Neural cell (in vitro differentiated cells): ENCODE measurements around the gene GALNT2. TPM values are rescaled to one million over a fixed set of nuclear protein-coding genes. Genes with fewer than 3 reads are reported as not detected.

Experiments
- H2AFZ ChIP-seq: fragments of 200-600, 300-800 bp; sonication (generic), shearing (Covaris generic); 2 replicates; pipeline ENCODE4 v1.6.0; 2014; ENCODE audit warnings: low read depth, mild to moderate bottlenecking, antibody characterized with exemption, low read length, moderate library complexity
- H3F3A ChIP-seq: fragments of 200-600 bp; shearing (Covaris generic); 2 replicates; pipeline ENCODE4 v1.6.1; 2016; ENCODE audit warnings: mild to moderate bottlenecking, moderate library complexity, mixed read lengths, antibody characterized with exemption, low read length; ENCODE audit not compliant: insufficient read depth, poor library complexity, severe bottlenecking
- H3K27ac ChIP-seq: fragments of 200-600, 300-800 bp; sonication (generic), shearing (Covaris generic); 2 replicates; pipeline ENCODE4 v1.5.1; 2014; ENCODE audit warnings: mild to moderate bottlenecking, low read length, moderate library complexity
- H3K27me3 ChIP-seq: fragments of 300-800, 200-600 bp; sonication (generic), shearing (Covaris generic); 2 replicates; pipeline ENCODE4 v1.6.0; 2014; ENCODE audit warnings: mild to moderate bottlenecking, low read depth, low read length, moderate library complexity; ENCODE audit not compliant: insufficient read depth
- H3K36me3 ChIP-seq: fragments of 300-800, 200-600 bp; sonication (generic), shearing (Covaris generic); 2 replicates; pipeline ENCODE4 v1.5.1; 2014; ENCODE audit warnings: mild to moderate bottlenecking, antibody characterized with exemption, low read length, moderate library complexity; ENCODE audit not compliant: insufficient read depth
- H3K4me2 ChIP-seq: fragments of 300-800, 200-600 bp; sonication (generic), shearing (Covaris generic); 2 replicates; pipeline ENCODE4 v1.6.0; 2014; ENCODE audit warnings: mild to moderate bottlenecking, low read length
- H3K4me3 ChIP-seq: fragments of 300-800, 200-600 bp; sonication (generic), shearing (Covaris generic); 2 replicates; pipeline ENCODE4 v1.5.1; 2014; ENCODE audit warnings: mild to moderate bottlenecking, low read length, moderate library complexity
- H3K79me2 ChIP-seq: fragments of 200-600 bp; shearing (Covaris generic); replicated peaks from 2 replicates; pipeline ENCODE4 v1.6.0; 2014; ENCODE audit warnings: mild to moderate bottlenecking, low read length, moderate library complexity; ENCODE audit not compliant: insufficient read depth
- H3K9ac ChIP-seq: fragments of 300-800, 200-600 bp; sonication (generic), shearing (Covaris generic); 2 replicates; pipeline ENCODE4 v1.6.1; 2016; ENCODE audit warnings: mild to moderate bottlenecking, low read length, mixed read lengths
- H3K9me2 ChIP-seq: fragments of 200-600 bp; shearing (Covaris generic); 2 replicates; pipeline ENCODE4 v1.6.1; 2016; ENCODE audit warnings: mild to moderate bottlenecking, low read length, mixed read lengths; ENCODE audit not compliant: insufficient read depth
- H3K9me3 ChIP-seq: fragments of 200-600, 300-800 bp; sonication (generic), shearing (Covaris generic); 2 replicates; pipeline ENCODE4 v1.6.1; 2016; ENCODE audit warnings: mild to moderate bottlenecking, mixed run types, low read length, moderate library complexity, mixed read lengths
- H4K20me1 ChIP-seq: fragments of 200-600 bp; shearing (Covaris generic); 2 replicates; pipeline ENCODE4 v1.6.1; 2016; ENCODE audit warnings: mild to moderate bottlenecking, mixed run types; ENCODE audit not compliant: insufficient read depth
- EP300 ChIP-seq: fragments of 450-650 bp; conservative IDR thresholded peaks from 2 replicates; pipeline ENCODE4 v1.6.1; 2014; ENCODE audit warnings: antibody characterized with exemption, mild to moderate bottlenecking, moderate library complexity; ENCODE audit not compliant: poor library complexity, severe bottlenecking
- EZH2 ChIP-seq: fragments of 200-600, 300-800 bp; shearing (Covaris generic), sonication (generic); IDR thresholded peaks from 2 replicates; pipeline ENCODE4 v1.6.1; 2014; ENCODE audit warnings: antibody characterized with exemption, low read length, borderline replicate concordance, mild to moderate bottlenecking; ENCODE audit not compliant: insufficient read depth, poor library complexity, severe bottlenecking
- MXI1 ChIP-seq: fragments of 450-650 bp; conservative IDR thresholded peaks from 2 replicates; pipeline ENCODE4 v1.6.1; 2014; ENCODE audit warnings: antibody characterized with exemption, mild to moderate bottlenecking; ENCODE audit not compliant: poor library complexity, severe bottlenecking
- POLR2AphosphoS5 ChIP-seq: IDR thresholded peaks from 2 replicates; pipeline ENCODE4 v1.6.1; 2012
- RAD21 ChIP-seq: fragments of 450-650 bp; conservative IDR thresholded peaks from 2 replicates; pipeline ENCODE4 v1.6.1; 2014; ENCODE audit warnings: antibody characterized with exemption, mild to moderate bottlenecking, moderate library complexity
- SMC3 ChIP-seq: fragments of 450-650 bp; conservative IDR thresholded peaks from 2 replicates; pipeline ENCODE4 v1.6.1; 2014; ENCODE audit warnings: antibody characterized with exemption, mild to moderate bottlenecking, moderate library complexity; ENCODE audit not compliant: poor library complexity
- TAF1 ChIP-seq: IDR thresholded peaks from 2 replicates; pipeline ENCODE4 v1.6.1; 2012; ENCODE audit warnings: low read depth
- polyA plus RNA-seq: library from polyadenylated mRNA; depleted of rRNA; stranded (reverse); fragments of >200 nt; gene quantifications from 2 replicates; pipeline ENCODE4 v1.2.3, GENCODE V29; 2014
- TF ChIP-seq, protein P1 (sequence below): IDR thresholded peaks from 2 replicates; pipeline ENCODE4 v1.6.1; 2012; ENCODE audit warnings: borderline replicate concordance
- TF ChIP-seq, protein P2 (sequence below): fragments of 450-650 bp; IDR thresholded peaks from 2 replicates; pipeline ENCODE4 v1.5.1; 2014; ENCODE audit warnings: antibody characterized with exemption, mild to moderate bottlenecking, moderate library complexity; ENCODE audit not compliant: poor library complexity, severe bottlenecking

Gene GALNT2
- polyA plus RNA-seq, 1 donor from 2014 or later, result 38.8 TPM

GRCh38 chr1:230071316-230071715, 4.3 kb downstream of the GALNT2 start:
- H3K27ac ChIP-seq, result no peak overlapping the region
- no peak overlapping the region for H3K4me2 ChIP-seq
- no peaks in the 10 kb centered on the region for H3F3A ChIP-seq
- H4K20me1 ChIP-seq, result no peaks in the 10 kb centered on the region
- peaks cover 57% of the 10 kb centered on the region for H3K79me2 ChIP-seq
- H3K27me3 ChIP-seq, result no peaks in the 10 kb centered on the region
- H2AFZ ChIP-seq, result no peak overlapping the region
- no peaks in the 10 kb centered on the region for H3K9me3 ChIP-seq
- TF ChIP-seq, protein P1, sequence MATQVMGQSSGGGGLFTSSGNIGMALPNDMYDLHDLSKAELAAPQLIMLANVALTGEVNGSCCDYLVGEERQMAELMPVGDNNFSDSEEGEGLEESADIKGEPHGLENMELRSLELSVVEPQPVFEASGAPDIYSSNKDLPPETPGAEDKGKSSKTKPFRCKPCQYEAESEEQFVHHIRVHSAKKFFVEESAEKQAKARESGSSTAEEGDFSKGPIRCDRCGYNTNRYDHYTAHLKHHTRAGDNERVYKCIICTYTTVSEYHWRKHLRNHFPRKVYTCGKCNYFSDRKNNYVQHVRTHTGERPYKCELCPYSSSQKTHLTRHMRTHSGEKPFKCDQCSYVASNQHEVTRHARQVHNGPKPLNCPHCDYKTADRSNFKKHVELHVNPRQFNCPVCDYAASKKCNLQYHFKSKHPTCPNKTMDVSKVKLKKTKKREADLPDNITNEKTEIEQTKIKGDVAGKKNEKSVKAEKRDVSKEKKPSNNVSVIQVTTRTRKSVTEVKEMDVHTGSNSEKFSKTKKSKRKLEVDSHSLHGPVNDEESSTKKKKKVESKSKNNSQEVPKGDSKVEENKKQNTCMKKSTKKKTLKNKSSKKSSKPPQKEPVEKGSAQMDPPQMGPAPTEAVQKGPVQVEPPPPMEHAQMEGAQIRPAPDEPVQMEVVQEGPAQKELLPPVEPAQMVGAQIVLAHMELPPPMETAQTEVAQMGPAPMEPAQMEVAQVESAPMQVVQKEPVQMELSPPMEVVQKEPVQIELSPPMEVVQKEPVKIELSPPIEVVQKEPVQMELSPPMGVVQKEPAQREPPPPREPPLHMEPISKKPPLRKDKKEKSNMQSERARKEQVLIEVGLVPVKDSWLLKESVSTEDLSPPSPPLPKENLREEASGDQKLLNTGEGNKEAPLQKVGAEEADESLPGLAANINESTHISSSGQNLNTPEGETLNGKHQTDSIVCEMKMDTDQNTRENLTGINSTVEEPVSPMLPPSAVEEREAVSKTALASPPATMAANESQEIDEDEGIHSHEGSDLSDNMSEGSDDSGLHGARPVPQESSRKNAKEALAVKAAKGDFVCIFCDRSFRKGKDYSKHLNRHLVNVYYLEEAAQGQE, result no peak
- TF ChIP-seq POLR2AphosphoS5 (no peak), EZH2 (no peak)
- TF ChIP-seq, protein P2, sequence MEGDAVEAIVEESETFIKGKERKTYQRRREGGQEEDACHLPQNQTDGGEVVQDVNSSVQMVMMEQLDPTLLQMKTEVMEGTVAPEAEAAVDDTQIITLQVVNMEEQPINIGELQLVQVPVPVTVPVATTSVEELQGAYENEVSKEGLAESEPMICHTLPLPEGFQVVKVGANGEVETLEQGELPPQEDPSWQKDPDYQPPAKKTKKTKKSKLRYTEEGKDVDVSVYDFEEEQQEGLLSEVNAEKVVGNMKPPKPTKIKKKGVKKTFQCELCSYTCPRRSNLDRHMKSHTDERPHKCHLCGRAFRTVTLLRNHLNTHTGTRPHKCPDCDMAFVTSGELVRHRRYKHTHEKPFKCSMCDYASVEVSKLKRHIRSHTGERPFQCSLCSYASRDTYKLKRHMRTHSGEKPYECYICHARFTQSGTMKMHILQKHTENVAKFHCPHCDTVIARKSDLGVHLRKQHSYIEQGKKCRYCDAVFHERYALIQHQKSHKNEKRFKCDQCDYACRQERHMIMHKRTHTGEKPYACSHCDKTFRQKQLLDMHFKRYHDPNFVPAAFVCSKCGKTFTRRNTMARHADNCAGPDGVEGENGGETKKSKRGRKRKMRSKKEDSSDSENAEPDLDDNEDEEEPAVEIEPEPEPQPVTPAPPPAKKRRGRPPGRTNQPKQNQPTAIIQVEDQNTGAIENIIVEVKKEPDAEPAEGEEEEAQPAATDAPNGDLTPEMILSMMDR, result no peak
- H3K9ac ChIP-seq, result no peak overlapping the region
- no peaks in the 10 kb centered on the region for H3K9me2 ChIP-seq
- no peak overlapping the region for H3K4me3 ChIP-seq
- H3K36me3 ChIP-seq, result no peaks in the 10 kb centered on the region

DNA sequence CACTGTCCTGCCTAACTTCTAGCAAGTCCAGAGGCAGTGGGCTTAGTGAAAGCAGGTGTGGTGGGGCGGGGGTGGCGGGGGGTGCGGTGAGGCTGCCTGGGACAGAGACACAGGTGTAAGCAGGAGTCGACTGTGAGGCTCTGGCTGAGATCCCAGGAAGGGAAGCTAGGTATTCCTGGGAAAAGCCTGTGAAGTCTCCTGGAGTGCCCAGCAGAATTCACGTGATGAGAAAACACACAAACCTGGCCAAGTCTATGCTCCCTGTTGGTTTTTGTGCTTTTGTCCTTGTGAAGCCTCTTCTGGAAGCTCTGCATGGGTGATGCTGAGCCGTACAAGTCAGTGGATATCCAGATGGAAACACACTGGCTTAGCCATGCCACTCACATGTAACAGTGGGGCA, 5.3 kb downstream of the GALNT2 start:
- no peaks in the 10 kb centered on the region for H4K20me1 ChIP-seq
- no peak overlapping the region for H3K27ac ChIP-seq
- H3K36me3 ChIP-seq, result no peaks in the 10 kb centered on the region
- H3K79me2 ChIP-seq, result peaks cover 57% of the 10 kb centered on the region
- no peaks in the 10 kb centered on the region for H3K9me2 ChIP-seq
- no peak for TF ChIP-seq RAD21
- no peak for TF ChIP-seq POLR2AphosphoS5
- TF ChIP-seq, protein P2, result no peak
- TF ChIP-seq EZH2, result no peak
- TF ChIP-seq, protein P1, result no peak
- TF ChIP-seq MXI1, result no peak
- TF ChIP-seq EP300, result no peak
- TF ChIP-seq SMC3, result no peak
- TF ChIP-seq TAF1, result no peak
- H3F3A ChIP-seq, result no peaks in the 10 kb centered on the region
- H3K27me3 ChIP-seq, result no peaks in the 10 kb centered on the region
- no peaks in the 10 kb centered on the region for H3K9me3 ChIP-seq
- H3K9ac ChIP-seq, result no peak overlapping the region
- H3K4me3 ChIP-seq, result no peak overlapping the region
- no peak overlapping the region for H2AFZ ChIP-seq
- no peak overlapping the region for H3K4me2 ChIP-seq
